Keratinocyte (primary cell): ENCODE data around the gene CLEC1B. TPM values are rescaled to one million over a fixed set of nuclear protein-coding genes. Genes with fewer than 3 reads are reported as not detected.

ENCODE experiments used
- DNase-seq: peaks from one replicate; pipeline ENCODE4 v3.0.0-alpha.2; 2011; ENCODE audit warnings: low read depth, missing footprints, low spot score
- FAIRE-seq: peaks from 2 replicates; lab custom pipeline; 2011; peaks lifted over from hg19 to GRCh38; lab: Jason Lieb, UNC
- H2AFZ ChIP-seq: 2 replicates; pipeline ENCODE4 v1.6.0; 2012; ENCODE audit warnings: low read length, control low read depth, inconsistent platforms; ENCODE audit not compliant: control insufficient read depth
- H3K27ac ChIP-seq: 2 replicates; pipeline ENCODE4 v1.5.1; 2011; ENCODE audit warnings: low read length; ENCODE audit not compliant: control insufficient read depth, insufficient read depth
- H3K27me3 ChIP-seq: 3 replicates; pipeline ENCODE4 v1.6.0; 2011; ENCODE audit warnings: low read length; ENCODE audit not compliant: control insufficient read depth, insufficient read depth; ENCODE audit errors: extremely low read depth
- H3K36me3 ChIP-seq, 2 experiments: 2 replicates in 1 of 2; 3 replicates in 1 of 2; pipeline ENCODE4 v1.5.1; 2011; ENCODE audit warnings: low read length in 2 of 2, mild to moderate bottlenecking in 1 of 2; ENCODE audit not compliant: control insufficient read depth in 2 of 2, insufficient read depth in 2 of 2; ENCODE audit errors: extremely low read depth in 1 of 2
- H3K4me1 ChIP-seq: 3 replicates; pipeline ENCODE4 v1.5.1; 2011; ENCODE audit warnings: low read length; ENCODE audit not compliant: control insufficient read depth, insufficient read depth; ENCODE audit errors: extremely low read depth
- H3K4me2 ChIP-seq: 3 replicates; pipeline ENCODE4 v1.6.0; 2011; ENCODE audit warnings: low read depth, low read length; ENCODE audit not compliant: control insufficient read depth, insufficient read depth; ENCODE audit errors: extremely low read depth
- H3K4me3 ChIP-seq, 3 experiments: fragments of 200-600 bp in 1 of 3; sonication (generic) in 1 of 3; 2 replicates in 2 of 3; 3 replicates in 1 of 3; pipeline ENCODE4 v1.5.1; 2011 to 2016; ENCODE audit warnings: low read length in 3 of 3, mild to moderate bottlenecking in 3 of 3, control low read depth in 2 of 3, inconsistent platforms in 1 of 3, low read depth in 1 of 3, mixed read lengths in 1 of 3, mixed run types in 1 of 3, moderate library complexity in 1 of 3; ENCODE audit not compliant: control insufficient read depth in 2 of 3, insufficient read depth in 2 of 3; ENCODE audit errors: extremely low read depth in 1 of 3
- H3K79me2 ChIP-seq: 2 replicates; pipeline ENCODE4 v1.6.0; 2012; ENCODE audit warnings: low read length; ENCODE audit not compliant: control insufficient read depth, insufficient read depth
- H3K9ac ChIP-seq: 3 replicates; pipeline ENCODE4 v1.6.0; 2011; ENCODE audit warnings: low read length; ENCODE audit not compliant: control insufficient read depth, insufficient read depth; ENCODE audit errors: extremely low read depth
- H3K9me1 ChIP-seq: 3 replicates; pipeline ENCODE4 v1.6.0; 2011; ENCODE audit warnings: low read length; ENCODE audit not compliant: control insufficient read depth, insufficient read depth; ENCODE audit errors: extremely low read depth
- H3K9me3 ChIP-seq: 2 replicates; pipeline ENCODE4 v1.5.1; 2012; ENCODE audit warnings: low read depth, low read length; ENCODE audit not compliant: control insufficient read depth
- H4K20me1 ChIP-seq: 3 replicates; pipeline ENCODE4 v1.6.0; 2011; ENCODE audit warnings: low read length; ENCODE audit not compliant: control insufficient read depth, insufficient read depth; ENCODE audit errors: extremely low read depth
- EZH2 ChIP-seq: IDR thresholded peaks from one replicate; pipeline ENCODE4 v1.6.1; 2012; ENCODE audit warnings: inconsistent platforms, mild to moderate bottlenecking, low read length, moderate library complexity
- dilution Hi-C: fragments of 300-500 bp; cut with MboI; formaldehyde crosslinking; loops from one replicate; pipeline ENCODE4 v1.7.0; 2020; ENCODE audit warnings: low sequenced_read_pairs; ENCODE audit not compliant: extremely low pct_ligation_motif_present
- polyA plus RNA-seq, 5 experiments: library from polyadenylated mRNA; depleted of rRNA in 3 of 5; stranded (reverse) in 3 of 5; stranded (forward) in 1 of 5; unstranded in 1 of 5; fragments of >200 nt; gene quantifications; 1 replicate in 1 of 5; 2 replicates in 3 of 5; 3 replicates in 1 of 5; pipeline versions ENCODE4 v1.2.1 to v1.2.3, GENCODE V29; 2011 to 2012; ENCODE audit warnings: missing spikeins in 2 of 5, low read depth in 1 of 5, low replicate concordance in 1 of 5
- TF ChIP-seq, protein P1 (sequence below), 3 experiments: IDR thresholded peaks in 1 of 3; conservative IDR thresholded peaks in 1 of 3; optimal IDR thresholded peaks in 1 of 3; 2 replicates in 2 of 3; 3 replicates in 1 of 3; pipeline versions ENCODE3 to v1.5.1; 2011; ENCODE audit warnings: low read length in 3 of 3, mild to moderate bottlenecking in 3 of 3, moderate library complexity in 2 of 3, control low read depth in 1 of 3, inconsistent platforms in 1 of 3; ENCODE audit not compliant: insufficient read depth in 2 of 3; ENCODE audit errors: extremely low read depth in 1 of 3

Gene CLEC1B
- polyA plus RNA-seq, 1 donor (not counting 4 experiments of a cell fraction or from before 2014, with no cell fraction given) = not detected

DNA sequence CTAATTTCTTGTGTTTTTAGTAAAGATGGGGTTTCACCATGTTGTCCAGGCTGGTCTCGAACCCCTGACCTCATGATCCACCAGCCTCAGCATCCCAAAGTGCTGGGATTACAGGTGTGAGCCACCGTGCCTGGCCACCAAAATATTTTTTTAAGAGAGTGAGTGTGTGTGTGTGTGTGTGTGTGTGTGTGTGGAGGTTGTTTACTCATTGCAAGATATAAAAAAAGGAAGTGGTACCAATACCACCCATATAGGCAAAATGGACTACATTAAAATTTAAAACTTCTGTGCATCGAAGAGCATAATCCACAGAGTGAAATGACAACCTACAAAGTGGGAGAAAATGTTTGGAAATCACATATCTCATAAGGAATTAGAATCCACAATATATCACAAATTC lies 51.2 kb downstream of the CLEC1B start:
- Histone ChIP-seq H3K4me2 (no peak overlapping the region), H3K9ac (no peak overlapping the region), H3K4me3 (no peak overlapping the region), H3K9me3 (no peaks in the 10 kb centered on the region), H2AFZ (no peak overlapping the region), H3K27ac (no peak overlapping the region), H3K9me1 (no peaks in the 10 kb centered on the region), H3K36me3 (no peaks in the 10 kb centered on the region), H3K79me2 (no peaks in the 10 kb centered on the region), H3K4me1 (no peaks in the 10 kb centered on the region), H3K27me3 (peaks cover 6% of the 10 kb centered on the region), H4K20me1 (no peaks in the 10 kb centered on the region)
- TF ChIP-seq EZH2 = no peak
- TF ChIP-seq, protein P1, sequence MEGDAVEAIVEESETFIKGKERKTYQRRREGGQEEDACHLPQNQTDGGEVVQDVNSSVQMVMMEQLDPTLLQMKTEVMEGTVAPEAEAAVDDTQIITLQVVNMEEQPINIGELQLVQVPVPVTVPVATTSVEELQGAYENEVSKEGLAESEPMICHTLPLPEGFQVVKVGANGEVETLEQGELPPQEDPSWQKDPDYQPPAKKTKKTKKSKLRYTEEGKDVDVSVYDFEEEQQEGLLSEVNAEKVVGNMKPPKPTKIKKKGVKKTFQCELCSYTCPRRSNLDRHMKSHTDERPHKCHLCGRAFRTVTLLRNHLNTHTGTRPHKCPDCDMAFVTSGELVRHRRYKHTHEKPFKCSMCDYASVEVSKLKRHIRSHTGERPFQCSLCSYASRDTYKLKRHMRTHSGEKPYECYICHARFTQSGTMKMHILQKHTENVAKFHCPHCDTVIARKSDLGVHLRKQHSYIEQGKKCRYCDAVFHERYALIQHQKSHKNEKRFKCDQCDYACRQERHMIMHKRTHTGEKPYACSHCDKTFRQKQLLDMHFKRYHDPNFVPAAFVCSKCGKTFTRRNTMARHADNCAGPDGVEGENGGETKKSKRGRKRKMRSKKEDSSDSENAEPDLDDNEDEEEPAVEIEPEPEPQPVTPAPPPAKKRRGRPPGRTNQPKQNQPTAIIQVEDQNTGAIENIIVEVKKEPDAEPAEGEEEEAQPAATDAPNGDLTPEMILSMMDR (optimal IDR thresholded peaks at IDR 0.05 in 1 of 3, IDR thresholded peaks at IDR 0.05 in 1 of 3, conservative IDR thresholded peaks at IDR 0.05 in 1 of 3; ENCODE audit: extremely low read depth in 1 of 3, insufficient read depth in 2 of 3, low read length in 3 of 3) = no peak
- DNase-seq (no peak), FAIRE-seq (no peak)
- dilution Hi-C loops = no loop called here

DNA sequence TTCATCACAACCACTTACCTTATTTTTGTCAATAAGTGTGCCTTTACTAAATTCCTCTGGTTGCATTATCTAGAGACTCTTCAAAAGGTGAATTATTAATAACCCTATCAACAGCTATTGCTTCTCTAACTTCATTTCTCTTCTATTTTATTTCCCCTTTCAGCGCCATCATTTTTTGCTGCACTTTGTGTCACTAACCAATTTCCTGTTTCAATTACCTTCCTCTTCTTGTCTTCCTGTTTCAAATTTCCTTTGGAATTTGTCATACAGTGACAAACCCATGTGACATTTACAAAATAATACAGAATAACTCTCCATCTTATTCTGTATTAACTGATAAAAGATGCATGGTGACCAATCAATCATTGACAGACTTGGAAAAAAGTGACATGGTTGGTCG lies 54.5 kb downstream of the CLEC1B start:
- DNase-seq (no peak), FAIRE-seq (no peak)
- no peaks in the 10 kb centered on the region for H3K4me1 ChIP-seq
- peaks cover 6% of the 10 kb centered on the region for H3K27me3 ChIP-seq
- H3K79me2 ChIP-seq = no peaks in the 10 kb centered on the region
- H3K9me3 ChIP-seq = no peaks in the 10 kb centered on the region
- no peak overlapping the region for H2AFZ ChIP-seq
- H3K4me2 ChIP-seq = no peak overlapping the region
- H3K9me1 ChIP-seq = no peaks in the 10 kb centered on the region
- dilution Hi-C loops = no loop called here
- no peaks in the 10 kb centered on the region for H4K20me1 ChIP-seq
- H3K27ac ChIP-seq = no peak overlapping the region
- no peak overlapping the region for H3K4me3 ChIP-seq
- no peak overlapping the region for H3K9ac ChIP-seq
- no peaks in the 10 kb centered on the region for H3K36me3 ChIP-seq
- TF ChIP-seq, protein P1 (optimal IDR thresholded peaks at IDR 0.05 in 1 of 3, IDR thresholded peaks at IDR 0.05 in 1 of 3, conservative IDR thresholded peaks at IDR 0.05 in 1 of 3; ENCODE audit: extremely low read depth in 1 of 3, insufficient read depth in 2 of 3, low read length in 3 of 3) = no peak
- no peak for TF ChIP-seq EZH2
